SU-DHL-6 (cell line): Measurements from ENCODE around the gene DNMBP.

Source experiments
- H2AFZ ChIP-seq: fragments of 200-600 bp; sonication (generic); 2 replicates; pipeline ENCODE4 v1.6.1; 2014; ENCODE audit warnings: low read depth, mild to moderate bottlenecking, moderate library complexity, mixed read lengths, antibody characterized with exemption, low read length; ENCODE audit not compliant: severe bottlenecking
- H3F3A ChIP-seq: fragments of 200-600 bp; shearing (Covaris generic); 2 replicates; pipeline ENCODE4 v1.6.0; 2016; ENCODE audit warnings: antibody characterized with exemption, mild to moderate bottlenecking; ENCODE audit not compliant: insufficient read depth
- H3K27ac ChIP-seq: fragments of 200-600 bp; sonication (generic); 2 replicates; pipeline ENCODE4 v1.5.1; 2016; ENCODE audit warnings: low read depth, mild to moderate bottlenecking, low read length, moderate library complexity, mixed read lengths
- H3K27me3 ChIP-seq: fragments of 200-600 bp; sonication (generic), shearing (Covaris generic); 2 replicates; pipeline ENCODE4 v1.6.0; 2014; ENCODE audit warnings: mild to moderate bottlenecking, low read length
- H3K36me3 ChIP-seq: fragments of 200-600 bp; sonication (generic); 2 replicates; pipeline ENCODE4 v1.6.1; 2014; ENCODE audit warnings: mild to moderate bottlenecking, low read length, mixed read lengths
- H3K4me2 ChIP-seq: fragments of 300-600, 200-600 bp; shearing (Covaris generic), sonication (generic); 2 replicates; pipeline ENCODE4 v1.6.0; 2014; ENCODE audit warnings: low read length, low read depth, mild to moderate bottlenecking; ENCODE audit not compliant: poor library complexity, severe bottlenecking
- H3K4me3 ChIP-seq: fragments of 200-600 bp; sonication (generic); 2 replicates; pipeline ENCODE4 v1.5.1; 2014; ENCODE audit warnings: antibody characterized with exemption, low read length, mild to moderate bottlenecking, mixed read lengths; ENCODE audit not compliant: insufficient read depth, poor library complexity, severe bottlenecking
- H3K79me2 ChIP-seq: fragments of 200-600 bp; sonication (generic); 2 replicates; pipeline ENCODE4 v1.6.1; 2014; ENCODE audit warnings: mild to moderate bottlenecking, low read length, moderate library complexity; ENCODE audit not compliant: insufficient read depth
- H3K9ac ChIP-seq: fragments of 200-600 bp; sonication (generic); 2 replicates; pipeline ENCODE4 v1.7.0; 2014; ENCODE audit warnings: mild to moderate bottlenecking, low read length
- H3K9me2 ChIP-seq: fragments of 200-600 bp; sonication (generic); replicated peaks from 2 replicates; pipeline ENCODE4 v1.6.1; 2014; ENCODE audit warnings: low read length; ENCODE audit not compliant: insufficient read depth
- H3K9me3 ChIP-seq: fragments of 200-600 bp; sonication (generic); 2 replicates; pipeline ENCODE4 v1.6.1; 2014; ENCODE audit warnings: low read length, mixed read lengths; ENCODE audit not compliant: insufficient read depth
- H4K20me1 ChIP-seq: fragments of 200-600 bp; sonication (generic); 2 replicates; pipeline ENCODE4 v1.6.1; 2014; ENCODE audit warnings: low read depth, mild to moderate bottlenecking, antibody characterized with exemption, low read length, moderate library complexity, mixed read lengths
- EZH2phosphoT487 ChIP-seq: fragments of 200-600 bp; sonication (generic), shearing (Covaris generic); conservative IDR thresholded peaks from 2 replicates; pipeline ENCODE4 v1.6.1; 2018; ENCODE audit warnings: mild to moderate bottlenecking, antibody characterized with exemption, low read length, moderate library complexity, mixed read lengths
- TF ChIP-seq, protein P1 (sequence below): fragments of 200-600 bp; sonication (generic); IDR thresholded peaks from one replicate; pipeline ENCODE4 v1.5.1; 2017; ENCODE audit warnings: antibody characterized with exemption, mild to moderate bottlenecking, low read length, moderate library complexity; ENCODE audit not compliant: insufficient read depth, poor library complexity, severe bottlenecking

The DNMBP gene

DNA sequence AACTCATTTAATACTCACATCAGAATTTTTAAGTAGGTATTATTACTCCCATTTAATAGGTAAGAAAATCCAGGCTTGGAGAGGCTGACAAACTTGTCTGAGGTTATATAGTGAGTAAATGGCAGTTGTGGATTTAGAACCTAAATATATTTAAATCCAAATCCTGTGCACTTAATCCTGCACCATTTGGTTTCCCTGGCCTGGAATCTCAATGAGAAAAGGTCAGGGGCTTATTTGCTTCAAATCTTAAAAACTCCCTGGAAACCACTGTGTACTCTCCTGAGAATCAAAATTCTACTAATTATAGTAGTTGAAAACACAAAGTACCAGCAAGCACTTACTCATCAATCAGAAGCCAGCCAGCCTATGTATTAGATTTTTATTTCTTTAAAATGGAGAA is 97.7 kb downstream of the DNMBP start:
- Histone ChIP-seq H3K4me2 (no peak overlapping the region), H4K20me1 (no peaks in the 10 kb centered on the region), H2AFZ (no peak overlapping the region), H3K9me3 (no peaks in the 10 kb centered on the region), H3F3A (no peaks in the 10 kb centered on the region), H3K27me3 (no peaks in the 10 kb centered on the region), H3K79me2 (no peaks in the 10 kb centered on the region), H3K4me3 (no peak overlapping the region), H3K36me3 (no peaks in the 10 kb centered on the region), H3K9me2 (no peaks in the 10 kb centered on the region), H3K27ac (no peak overlapping the region), H3K9ac (no peak overlapping the region)
- no peak for TF ChIP-seq EZH2phosphoT487
- TF ChIP-seq, protein P1, sequence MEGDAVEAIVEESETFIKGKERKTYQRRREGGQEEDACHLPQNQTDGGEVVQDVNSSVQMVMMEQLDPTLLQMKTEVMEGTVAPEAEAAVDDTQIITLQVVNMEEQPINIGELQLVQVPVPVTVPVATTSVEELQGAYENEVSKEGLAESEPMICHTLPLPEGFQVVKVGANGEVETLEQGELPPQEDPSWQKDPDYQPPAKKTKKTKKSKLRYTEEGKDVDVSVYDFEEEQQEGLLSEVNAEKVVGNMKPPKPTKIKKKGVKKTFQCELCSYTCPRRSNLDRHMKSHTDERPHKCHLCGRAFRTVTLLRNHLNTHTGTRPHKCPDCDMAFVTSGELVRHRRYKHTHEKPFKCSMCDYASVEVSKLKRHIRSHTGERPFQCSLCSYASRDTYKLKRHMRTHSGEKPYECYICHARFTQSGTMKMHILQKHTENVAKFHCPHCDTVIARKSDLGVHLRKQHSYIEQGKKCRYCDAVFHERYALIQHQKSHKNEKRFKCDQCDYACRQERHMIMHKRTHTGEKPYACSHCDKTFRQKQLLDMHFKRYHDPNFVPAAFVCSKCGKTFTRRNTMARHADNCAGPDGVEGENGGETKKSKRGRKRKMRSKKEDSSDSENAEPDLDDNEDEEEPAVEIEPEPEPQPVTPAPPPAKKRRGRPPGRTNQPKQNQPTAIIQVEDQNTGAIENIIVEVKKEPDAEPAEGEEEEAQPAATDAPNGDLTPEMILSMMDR, result no peak

DNA sequence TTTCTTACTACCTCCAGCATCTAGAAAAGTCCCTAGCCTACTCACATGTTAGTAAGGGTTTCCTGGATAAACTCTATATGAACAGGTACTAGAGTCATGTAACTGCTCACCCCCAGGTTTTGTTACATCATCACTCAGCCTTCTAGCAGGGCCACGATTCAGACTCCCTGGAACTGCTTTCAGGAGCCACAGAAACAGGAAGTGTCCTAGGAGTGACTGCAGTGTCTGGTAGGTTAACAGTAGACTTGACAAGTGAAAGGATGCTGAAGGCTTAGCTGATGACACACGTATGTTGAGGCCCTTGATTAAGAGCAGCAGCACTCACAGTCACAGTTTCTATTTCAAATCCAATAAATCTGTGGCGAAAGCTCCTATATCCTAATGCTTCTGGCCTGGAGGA is 101.2 kb downstream of the DNMBP start:
- Histone ChIP-seq H3K9me2 (no peaks in the 10 kb centered on the region), H3K9ac (no peak overlapping the region), H3K79me2 (no peaks in the 10 kb centered on the region), H3K27me3 (no peaks in the 10 kb centered on the region), H3K4me2 (no peak overlapping the region), H4K20me1 (no peaks in the 10 kb centered on the region), H2AFZ (no peak overlapping the region), H3K4me3 (no peak overlapping the region), H3K36me3 (no peaks in the 10 kb centered on the region), H3F3A (no peaks in the 10 kb centered on the region), H3K9me3 (no peaks in the 10 kb centered on the region), H3K27ac (no peak overlapping the region)
- TF ChIP-seq, protein P1, result no peak

DNA sequence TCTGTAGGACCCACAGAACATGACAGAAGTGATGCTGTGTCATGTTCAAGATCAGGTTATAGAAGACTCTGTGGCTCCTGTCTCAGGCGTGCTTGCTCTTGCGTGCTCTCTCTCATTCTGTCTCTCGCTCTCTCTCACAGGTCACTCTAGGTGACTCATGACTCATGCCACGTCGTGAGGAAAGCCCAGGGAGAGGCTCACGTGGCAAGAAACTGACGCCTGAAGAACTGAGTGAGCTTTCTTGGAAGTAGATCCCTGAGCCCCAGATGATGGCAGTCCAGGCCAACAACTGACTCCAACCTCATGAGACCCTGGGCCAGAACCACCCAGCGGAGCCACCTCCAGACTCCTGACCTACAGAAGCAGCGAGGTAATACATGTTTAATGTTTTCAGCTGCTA is 103.3 kb downstream of the DNMBP start:
- H3F3A ChIP-seq, result no peaks in the 10 kb centered on the region
- H3K9ac ChIP-seq, result no peak overlapping the region
- H3K9me2 ChIP-seq, result no peaks in the 10 kb centered on the region
- H3K4me3 ChIP-seq, result no peak overlapping the region
- H2AFZ ChIP-seq, result no peak overlapping the region
- no peaks in the 10 kb centered on the region for H4K20me1 ChIP-seq
- no peak overlapping the region for H3K27ac ChIP-seq
- no peaks in the 10 kb centered on the region for H3K27me3 ChIP-seq
- H3K36me3 ChIP-seq, result no peaks in the 10 kb centered on the region
- H3K9me3 ChIP-seq, result no peaks in the 10 kb centered on the region
- no peak for TF ChIP-seq EZH2phosphoT487
- TF ChIP-seq, protein P1, result no peak
- H3K79me2 ChIP-seq, result no peaks in the 10 kb centered on the region
- H3K4me2 ChIP-seq, result no peak overlapping the region

DNA sequence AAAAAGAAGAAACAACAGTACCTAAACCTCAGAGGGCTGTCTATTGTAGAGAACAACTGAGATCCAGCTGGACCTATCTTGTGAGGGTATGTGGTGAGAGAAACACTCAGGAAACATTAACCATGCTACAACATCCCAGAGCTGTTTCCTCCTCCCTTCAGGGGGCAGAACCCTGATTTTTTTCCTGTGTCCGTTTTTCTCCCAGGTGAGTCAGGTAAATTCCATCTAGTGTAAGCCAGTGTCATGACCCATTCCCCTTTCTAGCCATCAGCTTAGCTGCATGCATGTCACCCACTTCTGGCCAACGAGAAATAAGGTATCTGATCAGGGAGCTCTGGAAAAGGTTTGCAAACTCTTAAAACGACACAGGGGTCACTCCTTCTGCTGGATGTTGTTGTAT is 103.8 kb downstream of the DNMBP start:
- H3K27me3 ChIP-seq, result no peaks in the 10 kb centered on the region
- no peaks in the 10 kb centered on the region for H3K79me2 ChIP-seq
- no peaks in the 10 kb centered on the region for H3K36me3 ChIP-seq
- no peaks in the 10 kb centered on the region for H3K9me3 ChIP-seq
- no peak overlapping the region for H3K9ac ChIP-seq
- no peaks in the 10 kb centered on the region for H3K9me2 ChIP-seq
- H3K4me2 ChIP-seq, result no peak overlapping the region
- no peaks in the 10 kb centered on the region for H3F3A ChIP-seq
- TF ChIP-seq EZH2phosphoT487, result no peak
- TF ChIP-seq, protein P1, result no peak
- H2AFZ ChIP-seq, result no peak overlapping the region
- H3K4me3 ChIP-seq, result no peak overlapping the region
- no peaks in the 10 kb centered on the region for H4K20me1 ChIP-seq
- no peak overlapping the region for H3K27ac ChIP-seq
